HepG2 (cell line): ENCODE results near the gene SERPINB6. TPM values are rescaled to one million over a fixed set of nuclear protein-coding genes. Genes with fewer than 3 reads are reported as not detected.

Experiments
- ATAC-seq: fragments of 200-7000 bp; cut with Tn5 transposase; 3 replicates; pipeline ENCODE4 v1.9.1; 2020; ENCODE audit warnings: mild to moderate bottlenecking, moderate library complexity
- BruUV-seq: library from RNA; stranded (reverse); fragments of 400-500 nt; replicated peaks from 2 replicates; lab custom pipeline; 2021; lab: Mats Ljungman, UMichigan
- CTCF ChIA-PET: fragments of 300-600 bp; formaldehyde crosslinking; extraction: SDS; loops from one replicate; lab custom pipeline; 2021; ENCODE audit warnings: low total read pairs, inconsistent platforms, low intra/inter-chr PET ratio; lab: Yijun Ruan, JAX
- POLR2A ChIA-PET: fragments of 350-600 bp; sonication (Branson Sonifier 250); formaldehyde crosslinking; loops from one replicate; lab custom pipeline; 2020; ENCODE audit warnings: antibody characterized with exemption, inconsistent platforms; lab: Yijun Ruan, JAX
- DNase-seq: peaks from one replicate; pipeline ENCODE4 v3.0.0-alpha.2; 2015; ENCODE audit warnings: low spot score
- FAIRE-seq: peaks from 3 replicates; lab custom pipeline; 2011; peaks lifted over from hg19 to GRCh38; lab: Jason Lieb, UNC
- H2AFZ ChIP-seq: one replicate; pipeline ENCODE4 v1.6.1; 2011; ENCODE audit warnings: low read length, inconsistent platforms
- H3K27ac ChIP-seq: fragments of 300-600 bp; 3 replicates; pipeline ENCODE4 v1.8.0; 2011; ENCODE audit warnings: mixed run types, mild to moderate bottlenecking, mixed read lengths, low read length, inconsistent platforms; ENCODE audit not compliant: insufficient read depth; ENCODE audit errors: extremely low read length
- H3K27me3 ChIP-seq, 2 experiments: fragments of 200-600 bp in 1 of 2; 2 replicates in 1 of 2; 3 replicates in 1 of 2; pipeline versions ENCODE4 v1.6.0 to v1.8.0; 2011; ENCODE audit warnings: low read length in 2 of 2, mild to moderate bottlenecking in 2 of 2, moderate library complexity in 2 of 2, inconsistent platforms in 1 of 2; ENCODE audit not compliant: insufficient read depth in 2 of 2, control insufficient read depth in 1 of 2
- H3K36me3 ChIP-seq, 2 experiments: fragments of 200-600 bp in 1 of 2; replicated peaks in 1 of 2; 2 replicates in 1 of 2; 3 replicates in 1 of 2; pipeline versions ENCODE4 v1.5.1 to v1.8.0; 2011; ENCODE audit warnings: low read length in 2 of 2, inconsistent platforms in 1 of 2; ENCODE audit not compliant: insufficient read depth in 2 of 2, control insufficient read depth in 1 of 2
- H3K4me1 ChIP-seq: 2 replicates; pipeline ENCODE4 v1.5.1; 2012; ENCODE audit warnings: low read length, inconsistent platforms; ENCODE audit not compliant: insufficient read depth
- H3K4me2 ChIP-seq: 2 replicates; pipeline ENCODE4 v1.6.0; 2011; ENCODE audit warnings: low read depth, low read length, inconsistent platforms
- H3K4me3 ChIP-seq, 3 experiments: fragments of 200-600 bp in 1 of 3; sonication (generic), shearing (Covaris generic) in 1 of 3; replicated peaks in 1 of 3; 2 replicates each; pipeline ENCODE4 v1.5.1; 2011 to 2016; ENCODE audit warnings: low read length in 3 of 3, inconsistent platforms in 2 of 3, low read depth in 2 of 3, mild to moderate bottlenecking in 2 of 3, control low read depth in 1 of 3, mixed read lengths in 1 of 3; ENCODE audit not compliant: insufficient read depth in 1 of 3
- H3K79me2 ChIP-seq: one replicate; pipeline ENCODE4 v1.6.1; 2011; ENCODE audit warnings: low read length, inconsistent platforms; ENCODE audit not compliant: insufficient read depth
- H3K9ac ChIP-seq: 2 replicates; pipeline ENCODE4 v1.6.0; 2011; ENCODE audit warnings: mild to moderate bottlenecking, low read depth, low read length, inconsistent platforms; ENCODE audit not compliant: insufficient read depth
- H3K9me3 ChIP-seq: 2 replicates; pipeline ENCODE4 v1.5.1; 2012; ENCODE audit warnings: mild to moderate bottlenecking, low read length
- H4K20me1 ChIP-seq: 2 replicates; pipeline ENCODE4 v1.6.0; 2011; ENCODE audit warnings: inconsistent platforms, mild to moderate bottlenecking, low read length, moderate library complexity; ENCODE audit not compliant: insufficient read depth
- AKAP8 ChIP-seq: sonication (generic); formaldehyde crosslinking; IDR thresholded peaks from 2 replicates; pipeline ENCODE4 v1.5.1; 2020; ENCODE audit warnings: mild to moderate bottlenecking, missing genetic modification reagents
- IKZF1 ChIP-seq: fragments of 450-650 bp; IDR thresholded peaks from 2 replicates; pipeline ENCODE4 v1.7.1; 2016
- MEF2D ChIP-seq: sonication (generic); formaldehyde crosslinking; IDR thresholded peaks from 2 replicates; pipeline ENCODE4 v1.5.1; 2020; ENCODE audit warnings: mild to moderate bottlenecking, missing genetic modification reagents
- MTA1 ChIP-seq: sonication (generic); formaldehyde crosslinking; IDR thresholded peaks from 2 replicates; pipeline ENCODE4 v1.4.0; 2020; ENCODE audit warnings: missing genetic modification reagents, mild to moderate bottlenecking, borderline replicate concordance
- NRL ChIP-seq: sonication (generic); formaldehyde crosslinking; IDR thresholded peaks from 2 replicates; pipeline ENCODE4 v1.5.0; 2020; ENCODE audit warnings: missing genetic modification reagents, mild to moderate bottlenecking, moderate library complexity, borderline replicate concordance
- ONECUT2 ChIP-seq: sonication (generic); formaldehyde crosslinking; IDR thresholded peaks from 2 replicates; pipeline ENCODE4 v1.4.0; 2020; ENCODE audit warnings: missing genetic modification reagents
- PHF20 ChIP-seq: sonication (generic); formaldehyde crosslinking; IDR thresholded peaks from 2 replicates; pipeline ENCODE4 v1.5.0; 2020; ENCODE audit warnings: mild to moderate bottlenecking, missing genetic modification reagents
- PHF8 ChIP-seq: sonication (generic); formaldehyde crosslinking; IDR thresholded peaks from 2 replicates; pipeline ENCODE4 v1.5.0; 2020; ENCODE audit warnings: missing genetic modification reagents
- POLR2A ChIP-seq, 2 experiments: IDR thresholded peaks; 2 replicates each; pipeline ENCODE4 v1.6.1; 2011; ENCODE audit warnings: low read depth in 2 of 2, low read length in 2 of 2, mild to moderate bottlenecking in 1 of 2, moderate library complexity in 1 of 2; ENCODE audit not compliant: insufficient read depth in 1 of 2
- RARA ChIP-seq: IDR thresholded peaks from 2 replicates; pipeline ENCODE4 v1.6.1; 2016; ENCODE audit warnings: missing genetic modification reagents, missing compliant biosample characterization
- SETDB1 ChIP-seq: sonication (generic); formaldehyde crosslinking; IDR thresholded peaks from 2 replicates; pipeline ENCODE4 v1.5.1; 2020; ENCODE audit warnings: missing genetic modification reagents, mild to moderate bottlenecking, borderline replicate concordance
- SOX13 ChIP-seq, 3 experiments: fragments of 450-650 bp in 1 of 3; sonication (generic) in 1 of 3; formaldehyde crosslinking in 1 of 3; IDR thresholded peaks in 2 of 3; conservative IDR thresholded peaks in 1 of 3; 2 replicates each; pipeline versions ENCODE4 v1.5.0 to v1.6.1; 2016 to 2020; ENCODE audit warnings: antibody characterized with exemption in 1 of 3, mild to moderate bottlenecking in 1 of 3, missing compliant biosample characterization in 1 of 3, missing genetic modification reagents in 1 of 3, moderate library complexity in 1 of 3
- SRSF1 ChIP-seq: fragments of 200-400 bp; formaldehyde crosslinking; optimal IDR thresholded peaks from 2 replicates; pipeline ENCODE3; 2017; ENCODE audit warnings: mild to moderate bottlenecking, low read depth, low read length, moderate library complexity
- TCF7L2 ChIP-seq: IDR thresholded peaks from 2 replicates; pipeline ENCODE4 v1.6.1; 2011; ENCODE audit warnings: mild to moderate bottlenecking, low read depth, low read length, moderate library complexity
- ZNF10 ChIP-seq: sonication (generic); formaldehyde crosslinking; IDR thresholded peaks from 2 replicates; pipeline ENCODE4 v1.4.0; 2020; ENCODE audit warnings: mild to moderate bottlenecking, low read depth, missing genetic modification reagents, borderline replicate concordance
- ZNF329 ChIP-seq: sonication (generic); formaldehyde crosslinking; IDR thresholded peaks from 2 replicates; pipeline ENCODE4 v1.9.0; 2021; ENCODE audit warnings: low read depth, mild to moderate bottlenecking, missing genetic modification reagents
- ZNF546 ChIP-seq: sonication (generic); formaldehyde crosslinking; conservative IDR thresholded peaks from 2 replicates; pipeline ENCODE4 v1.8.1; 2023; ENCODE audit warnings: mild to moderate bottlenecking, missing genetic modification reagents
- ZNF644 ChIP-seq: IDR thresholded peaks from 2 replicates; pipeline ENCODE4 v1.6.1; 2016; ENCODE audit warnings: low read depth
- ZNF674 ChIP-seq: sonication (generic); formaldehyde crosslinking; IDR thresholded peaks from 2 replicates; pipeline ENCODE4 v1.5.0; 2020; ENCODE audit warnings: low read depth, mild to moderate bottlenecking, missing genetic modification reagents
- ZNF773 ChIP-seq: sonication (generic); formaldehyde crosslinking; IDR thresholded peaks from 2 replicates; pipeline ENCODE4 v1.4.0; 2020; ENCODE audit warnings: missing genetic modification reagents, borderline replicate concordance
- WGBS: methylation state at CpG from one replicate; pipeline ENCODE4 v1.1.6; 2017; ENCODE audit warnings: low lambda C conversion rate; 5-methylcytosine and 5-hydroxymethylcytosine counted together
- in situ Hi-C: cut with HindIII; loops from 2 replicates; pipeline ENCODE4 v1.10.0; 2017; ENCODE audit warnings: low pct_unique_long_range_greater_than_20kb; ENCODE audit not compliant: extremely low pct_ligation_motif_present
- intact Hi-C: fragments of 100-400 bp; cut with micrococcal nuclease; formaldehyde crosslinking; loops from one replicate; pipeline ENCODE4 v1.10.0; 2022; ENCODE audit not compliant: unreplicated experiment
- polyA plus RNA-seq, 8 experiments: library from polyadenylated mRNA; depleted of rRNA in 3 of 8; stranded (reverse) in 7 of 8; unstranded in 1 of 8; fragments of >200 nt; fragmentation: Illumina TruSeq in 4 of 8; extraction: Trizol in 4 of 8; gene quantifications; 2 replicates each; pipeline versions ENCODE4 v1.2.1 to v1.2.3, GENCODE V29; 2011 to 2016; ENCODE audit warnings: low read depth in 4 of 8, missing spikeins in 1 of 8, mixed read lengths in 1 of 8; ENCODE audit not compliant: insufficient read depth in 1 of 8
- total RNA-seq, 5 experiments: library from RNA; depleted of rRNA; stranded (reverse); fragments of >200 nt; fragmentation: Illumina TruSeq; extraction: Trizol; gene quantifications; 2 replicates each; pipeline ENCODE4 v1.2.3, GENCODE V29; 2016; ENCODE audit warnings: low read depth in 1 of 5
- TF ChIP-seq, protein P1 (sequence below): sonication (generic); formaldehyde crosslinking; IDR thresholded peaks from 2 replicates; pipeline ENCODE4 v1.5.1; 2020; ENCODE audit warnings: mild to moderate bottlenecking, moderate library complexity, missing genetic modification reagents

SERPINB6 gene
- total and polyA plus RNA-seq, 2 of the 13 experiments (the other 11 are each of a cell fraction or from before 2014, with no cell fraction given), result 38.2 to 61.3 TPM

DNA sequence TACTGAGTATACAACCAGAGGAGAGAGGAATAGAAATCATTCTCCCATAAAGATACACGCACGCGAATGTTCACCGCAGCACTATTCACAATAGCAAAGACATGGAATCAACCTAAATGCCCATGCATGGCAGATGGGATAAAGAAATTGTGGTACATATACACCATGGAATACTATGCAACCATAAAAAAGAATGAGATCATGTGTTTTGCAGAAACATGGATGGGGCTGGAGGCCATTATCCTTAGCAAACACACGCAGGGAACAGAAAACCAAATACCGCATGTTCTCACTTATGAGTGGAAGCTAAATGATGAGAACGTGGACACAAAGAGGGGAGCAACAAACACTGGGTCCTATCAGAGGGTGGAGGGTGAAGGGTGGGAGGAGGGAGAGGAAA, 3.4 kb downstream of the SERPINB6 start:
- no peak for TF ChIP-seq NRL
- TF ChIP-seq SOX13 (IDR thresholded peaks at IDR 0.05), result no peak
- TF ChIP-seq SOX13 (CRISPR knock-in tag; conservative IDR thresholded peaks at IDR 0.05 in 1 of 2, IDR thresholded peaks at IDR 0.05 in 1 of 2), result no peak
- no peak for TF ChIP-seq ZNF773 (CRISPR knock-in tag)
- no peak for TF ChIP-seq RARA (CRISPR knock-in tag)
- FAIRE-seq, result no peak
- ChIA-PET CTCF (no interaction called here), POLR2A (no interaction called here)
- ATAC-seq, result no peak
- H3K4me1 ChIP-seq, result peaks cover 41% of the 10 kb centered on the region
- 98% methylated on average over 7 of the region's 7 CpGs for WGBS
- no peaks in the 10 kb centered on the region for H4K20me1 ChIP-seq
- no peak for DNase-seq
- H3K9me3 ChIP-seq, result no peaks in the 10 kb centered on the region
- no peaks in the 10 kb centered on the region; a peak in 1 of 5 replicates for H3K27me3 ChIP-seq
- no peaks in the 10 kb centered on the region for H3K79me2 ChIP-seq
- no peak overlapping the region for H3K9ac ChIP-seq
- intact Hi-C loops (no loop called here), in situ Hi-C loops (no loop called here)
- no TSS peak for BruUV-seq
- no peak overlapping the region for H3K4me3 ChIP-seq
- H2AFZ ChIP-seq, result no peak overlapping the region
- no peaks in the 10 kb centered on the region for H3K36me3 ChIP-seq
- H3K4me2 ChIP-seq, result no peak overlapping the region
- no peak overlapping the region for H3K27ac ChIP-seq

DNA sequence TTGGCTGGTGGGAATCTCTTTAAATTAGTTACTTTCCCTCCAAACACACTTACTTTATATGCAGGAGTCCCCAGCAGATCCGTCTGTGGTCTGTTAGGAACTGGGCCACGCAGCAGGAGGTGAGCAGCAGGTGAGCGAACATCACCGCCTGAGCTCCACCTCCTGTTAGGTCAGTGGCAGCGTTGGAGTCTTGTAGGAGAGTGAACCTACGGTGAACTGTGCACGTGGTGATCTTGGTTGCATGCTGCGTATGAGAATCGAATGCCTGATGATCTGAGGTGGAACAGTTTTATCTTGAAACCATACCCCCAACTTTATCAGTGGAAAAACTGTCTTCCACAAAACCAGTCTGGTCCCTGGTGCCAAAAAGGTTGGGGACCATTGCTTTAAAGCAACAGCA, 5.0 kb downstream of the SERPINB6 start:
- H3K4me1 ChIP-seq, result peaks cover 39% of the 10 kb centered on the region
- no peak for ATAC-seq
- 87% methylated on average over 9 of the region's 9 CpGs for WGBS
- ChIA-PET CTCF (no interaction called here), POLR2A (interaction anchor here (0.7 to 0.9 kb wide), 3 partner anchors 12 to 27 kb away, joined by 3 read pairs; no protein-coding TSS in a partner anchor)
- no peak overlapping the region for H3K9ac ChIP-seq
- no peak overlapping the region for H2AFZ ChIP-seq
- H4K20me1 ChIP-seq, result no peaks in the 10 kb centered on the region
- no peak overlapping the region for H3K4me2 ChIP-seq
- H3K36me3 ChIP-seq, result no peaks in the 10 kb centered on the region
- in situ Hi-C loops, result no loop called here
- intact Hi-C loops, result no loop called here
- no peaks in the 10 kb centered on the region for H3K9me3 ChIP-seq
- DNase-seq, result no peak
- FAIRE-seq, result no peak
- no peak overlapping the region for H3K27ac ChIP-seq
- H3K79me2 ChIP-seq, result no peaks in the 10 kb centered on the region
- H3K4me3 ChIP-seq, result no peak overlapping the region
- no peaks in the 10 kb centered on the region for H3K27me3 ChIP-seq
- no TSS peak for BruUV-seq
- TF ChIP-seq AKAP8 (no peak), PHF8 (CRISPR knock-in tag) (no peak), SRSF1 (no peak), ONECUT2 (CRISPR knock-in tag) (no peak), ZNF674 (CRISPR knock-in tag) (no peak), ZNF546 (CRISPR knock-in tag) (no peak), POLR2A (IDR thresholded peaks at IDR 0.05; ENCODE audit: insufficient read depth in 1 of 2, low read depth in 2 of 2, low read length in 2 of 2) (no peak), ZNF10 (CRISPR knock-in tag) (no peak), PHF20 (CRISPR knock-in tag) (no peak), TCF7L2 (no peak), ZNF329 (CRISPR knock-in tag) (no peak), ZNF644 (CRISPR knock-in tag) (no peak), MTA1 (CRISPR knock-in tag) (no peak), SETDB1 (CRISPR knock-in tag) (no peak), IKZF1 (no peak), MEF2D (CRISPR knock-in tag) (no peak)
- TF ChIP-seq, protein P1, sequence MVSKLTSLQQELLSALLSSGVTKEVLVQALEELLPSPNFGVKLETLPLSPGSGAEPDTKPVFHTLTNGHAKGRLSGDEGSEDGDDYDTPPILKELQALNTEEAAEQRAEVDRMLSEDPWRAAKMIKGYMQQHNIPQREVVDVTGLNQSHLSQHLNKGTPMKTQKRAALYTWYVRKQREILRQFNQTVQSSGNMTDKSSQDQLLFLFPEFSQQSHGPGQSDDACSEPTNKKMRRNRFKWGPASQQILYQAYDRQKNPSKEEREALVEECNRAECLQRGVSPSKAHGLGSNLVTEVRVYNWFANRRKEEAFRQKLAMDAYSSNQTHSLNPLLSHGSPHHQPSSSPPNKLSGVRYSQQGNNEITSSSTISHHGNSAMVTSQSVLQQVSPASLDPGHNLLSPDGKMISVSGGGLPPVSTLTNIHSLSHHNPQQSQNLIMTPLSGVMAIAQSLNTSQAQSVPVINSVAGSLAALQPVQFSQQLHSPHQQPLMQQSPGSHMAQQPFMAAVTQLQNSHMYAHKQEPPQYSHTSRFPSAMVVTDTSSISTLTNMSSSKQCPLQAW (CRISPR knock-in tag), result no peak
